Measurements from ENCODE around the gene CXCL12. TPM values are rescaled to one million over a fixed set of nuclear protein-coding genes. Genes with fewer than 3 reads are reported as not detected.

Gene CXCL12
- total RNA-seq, 6 experiments from 2014 or later: 111 to 241 (median 197) TPM

DNA sequence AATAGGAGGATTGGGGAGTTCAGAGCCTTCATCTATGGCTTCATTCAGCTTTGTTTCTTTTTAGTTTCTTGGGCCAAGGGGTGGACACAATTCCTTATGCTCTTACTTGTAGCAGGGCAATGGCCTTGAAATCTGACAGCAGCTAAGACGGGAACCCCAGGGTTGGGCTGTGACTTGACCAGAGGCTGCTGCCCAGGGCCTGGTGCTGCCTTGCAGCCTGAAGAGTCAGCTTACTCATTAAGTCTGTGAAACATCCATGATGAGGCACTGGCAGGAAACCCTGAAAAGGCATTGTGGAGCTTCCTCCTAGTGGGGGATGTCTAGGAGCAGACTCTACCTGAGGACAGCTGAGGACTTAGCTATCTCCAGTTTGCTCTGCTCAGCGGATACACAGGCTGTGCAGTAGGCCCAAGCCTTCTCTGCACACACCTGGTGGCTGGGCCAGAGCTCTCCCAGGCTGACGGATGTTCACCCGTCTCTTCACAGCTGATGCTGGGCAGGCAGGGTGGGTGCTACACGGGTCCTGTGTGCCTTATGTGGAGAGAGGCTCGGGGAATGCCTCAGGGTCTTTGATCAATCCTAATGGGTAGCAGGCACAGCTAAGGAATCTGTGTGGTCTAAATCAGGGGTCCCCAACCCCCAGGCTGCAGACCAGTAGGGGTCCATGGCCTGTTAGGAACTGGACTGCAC, 17.8 kb downstream of the CXCL12 start:
- no peaks in the 10 kb centered on the region; the same call in none of the 2 replicates for H3K27me3 Mint-ChIP-seq (ENCODE audit: insufficient read depth)
- H3K36me3 Mint-ChIP-seq (ENCODE audit: low read depth): peaks cover 11% of the 10 kb centered on the region

DNA sequence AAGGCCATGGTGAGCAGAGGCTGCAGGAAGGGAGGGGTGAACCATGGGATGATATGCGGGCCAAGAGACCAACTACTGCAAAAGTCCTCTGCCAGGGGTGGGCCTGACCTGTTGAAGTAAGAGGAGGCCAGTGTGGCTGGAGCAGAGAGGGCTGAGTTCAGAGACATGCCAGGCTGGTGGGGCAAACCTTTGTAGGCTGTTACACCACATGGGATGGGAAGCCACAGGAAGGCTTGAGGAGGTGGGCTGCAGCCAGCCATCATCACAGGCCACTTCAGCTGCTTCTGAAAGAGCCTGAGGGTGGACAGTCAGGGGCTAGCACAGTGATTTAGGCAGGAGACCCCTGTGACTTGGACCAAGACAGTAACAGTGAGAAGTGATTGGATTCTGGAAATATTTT, 20.3 kb downstream of the CXCL12 start:
- no peak overlapping the region for H3K27ac Mint-ChIP-seq
- H3K4me1 Mint-ChIP-seq (ENCODE audit: low read depth): peaks cover 6% of the 10 kb centered on the region
- peaks cover 2% of the 10 kb centered on the region for H3K27me3 Mint-ChIP-seq (ENCODE audit: insufficient read depth)
- no peak for DNase-seq
- H3K4me3 Mint-ChIP-seq: no peak overlapping the region
- TF ChIP-seq CTCF (IDR thresholded peaks at IDR 0.05): no peak
- peaks cover 4% of the 10 kb centered on the region; the same call in 1 of the 2 replicates for H3K36me3 Mint-ChIP-seq (ENCODE audit: low read depth)
- H3K9me3 Mint-ChIP-seq: no peaks in the 10 kb centered on the region

More for the DNA sequence above, 17.8 kb downstream of the CXCL12 start:
- Mint-ChIP-seq H3K4me3 (no peak overlapping the region), H3K4me1 (ENCODE audit: low read depth) (peaks cover 16% of the 10 kb centered on the region), H3K27ac (no peak overlapping the region), H3K9me3 (no peaks in the 10 kb centered on the region)
- peak; percentile 13 for DNase-seq
- TF ChIP-seq CTCF (IDR thresholded peaks at IDR 0.05): no peak

DNA sequence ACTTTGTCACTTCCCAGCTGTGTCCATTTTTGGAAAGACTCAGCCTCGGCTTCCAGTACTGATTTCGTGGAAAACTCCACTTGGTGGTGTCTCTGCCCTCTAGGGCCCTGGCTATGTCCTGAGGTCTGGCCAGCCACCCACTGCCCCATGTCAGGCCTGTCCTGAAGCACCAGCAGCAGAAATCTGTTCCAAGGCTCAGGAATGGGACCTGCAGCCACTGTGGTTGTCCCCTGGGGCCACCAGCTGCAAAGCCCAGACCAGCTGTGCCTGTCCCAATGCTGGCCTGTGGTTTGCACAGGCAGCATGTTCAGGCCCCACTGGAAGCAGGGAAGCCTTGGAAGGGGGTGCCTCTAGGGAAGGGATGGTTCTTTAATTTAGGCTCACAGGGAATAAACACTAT, 21.2 kb downstream of the CXCL12 start:
- no peak for TF ChIP-seq CTCF (IDR thresholded peaks at IDR 0.05)
- H3K9me3 Mint-ChIP-seq: no peaks in the 10 kb centered on the region
- H3K36me3 Mint-ChIP-seq (ENCODE audit: low read depth): no peaks in the 10 kb centered on the region
- no peak overlapping the region for H3K27ac Mint-ChIP-seq
- H3K4me3 Mint-ChIP-seq: no peak overlapping the region
- H3K4me1 Mint-ChIP-seq (ENCODE audit: low read depth): no peaks in the 10 kb centered on the region
- no peak for DNase-seq
- peaks cover 2% of the 10 kb centered on the region for H3K27me3 Mint-ChIP-seq (ENCODE audit: insufficient read depth)

GRCh38 chr10:44362866-44363711, 21.8 kb downstream of the CXCL12 start:
- TF ChIP-seq CTCF (IDR thresholded peaks at IDR 0.05): no peak
- no peak overlapping the region for H3K27ac Mint-ChIP-seq
- H3K27me3 Mint-ChIP-seq (ENCODE audit: insufficient read depth): peaks cover 2% of the 10 kb centered on the region
- DNase-seq: no peak
- no peak overlapping the region for H3K4me3 Mint-ChIP-seq
- H3K9me3 Mint-ChIP-seq: no peaks in the 10 kb centered on the region
- no peaks in the 10 kb centered on the region for H3K36me3 Mint-ChIP-seq (ENCODE audit: low read depth)
- no peaks in the 10 kb centered on the region for H3K4me1 Mint-ChIP-seq (ENCODE audit: low read depth)

DNA sequence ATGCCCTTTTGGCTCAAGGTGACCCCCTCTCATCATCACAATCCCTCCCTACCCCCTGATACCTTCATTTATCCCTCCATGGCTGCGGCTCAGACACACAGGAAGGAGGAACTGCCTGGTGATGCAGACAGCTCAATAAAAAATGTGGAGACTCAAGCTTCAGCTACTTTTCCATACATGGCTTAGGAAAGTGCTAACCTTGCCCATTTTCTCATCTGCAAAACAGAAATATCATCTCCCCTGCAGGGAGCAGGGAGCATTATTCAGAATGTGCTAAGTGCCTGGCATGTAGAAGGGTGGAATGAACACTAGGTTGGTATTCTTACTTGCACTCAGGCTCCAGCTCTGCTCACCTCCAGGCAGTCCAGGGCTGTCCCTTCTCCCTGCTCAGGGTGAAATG, 23.8 kb downstream of the CXCL12 start:
- no peak for TF ChIP-seq CTCF (IDR thresholded peaks at IDR 0.05)
- Mint-ChIP-seq H3K27ac (no peak overlapping the region), H3K4me3 (no peak overlapping the region), H3K36me3 (ENCODE audit: low read depth) (no peaks in the 10 kb centered on the region), H3K4me1 (ENCODE audit: low read depth) (no peaks in the 10 kb centered on the region), H3K9me3 (no peaks in the 10 kb centered on the region), H3K27me3 (ENCODE audit: insufficient read depth) (peaks cover 2% of the 10 kb centered on the region)
- DNase-seq: no peak
